ENCODE measurements around the gene KRT6B.
"Not testable (repeated sequence)": the region's sequence is repeated elsewhere in the genome, so short reads cannot be mapped to it uniquely, and the experiment has no call there.

The KRT6B gene

GRCh38 chr12:52464897-52465296 is 13.0 kb upstream of the KRT6B start:
- DNase-seq: no peak

GRCh38 chr12:52461693-52462092 is 9.7 kb upstream of the KRT6B start:
- no peak for DNase-seq

- DNase-seq: no peak
Measured at GRCh38 chr12:52458861-52459260, 6.9 kb upstream of the KRT6B start.

- DNase-seq: no peak
Measured at GRCh38 chr12:52455821-52456220, 3.9 kb upstream of the KRT6B start.

- DNase-seq: no peak
Measured at GRCh38 chr12:52454411-52455201, 2.7 kb upstream of the KRT6B start.

GRCh38 chr12:52448228-52448627 is 3.7 kb downstream of the KRT6B start:
- no peak for DNase-seq

- not testable (repeated sequence) for DNase-seq
Measured at GRCh38 chr12:52447196-52447595, 4.8 kb downstream of the KRT6B start.

- DNase-seq: no peak
Measured at GRCh38 chr12:52446367-52447045, 5.4 kb downstream of the KRT6B start.

- DNase-seq: no peak
Measured at GRCh38 chr12:52445876-52446275, 6.1 kb downstream of the KRT6B start.

GRCh38 chr12:52444647-52445595 is 7.0 kb downstream of the KRT6B start:
- no peak for DNase-seq

- no peak for DNase-seq
Measured at GRCh38 chr12:52443966-52444365, 8.0 kb downstream of the KRT6B start.

GRCh38 chr12:52442600-52443061 is 9.3 kb downstream of the KRT6B start:
- DNase-seq: no peak

- DNase-seq: no peak
Measured at GRCh38 chr12:52441320-52441911, 10.5 kb downstream of the KRT6B start.

- DNase-seq: no peak
Measured at GRCh38 chr12:52440821-52441319, 11.1 kb downstream of the KRT6B start.

GRCh38 chr12:52439845-52440244 is 12.1 kb downstream of the KRT6B start:
- DNase-seq: no peak

- DNase-seq: no peak
Measured at GRCh38 chr12:52439420-52439819, 12.5 kb downstream of the KRT6B start.

GRCh38 chr12:52438305-52439301 is 13.3 kb downstream of the KRT6B start:
- no peak for DNase-seq

GRCh38 chr12:52437508-52437907 is 14.4 kb downstream of the KRT6B start:
- no peak for DNase-seq

- no peak for DNase-seq
Measured at GRCh38 chr12:52436828-52437474, 15.0 kb downstream of the KRT6B start.

- peak; percentile 6 for DNase-seq
Measured at GRCh38 chr12:52436000-52436827, 15.7 kb downstream of the KRT6B start.

Data from DMS79 treated with DMSO at 0.1 percent for 48 hours (cell line).